ENCODE measurements around the gene NFIX. TPM values are rescaled to one million over a fixed set of nuclear protein-coding genes. Genes with fewer than 3 reads are reported as not detected.

The NFIX gene
- total and polyA plus RNA-seq, 2 donors (not counting 1 experiment from before 2014, with no cell fraction given) = 35.7 to 74.8 TPM

- Histone ChIP-seq H3K27ac (ENCODE audit: insufficient read depth, low read length) (peak overlapping the region; percentile 24), H4K20me1 (ENCODE audit: control insufficient read depth, extremely low read depth, insufficient read depth, low read length) (no peaks in the 10 kb centered on the region), H3K4me2 (ENCODE audit: extremely low read depth, insufficient read depth, low read length) (no peak overlapping the region), H3K36me3 (ENCODE audit: control insufficient read depth, insufficient read depth, low read length) (peaks cover 44% of the 10 kb centered on the region), H3K9me3 (ENCODE audit: control insufficient read depth, insufficient read depth, low read depth, low read length) (no peaks in the 10 kb centered on the region), H2AFZ (ENCODE audit: low read length) (no peak overlapping the region), H3K4me3 (replicated peaks in 1 of 4; ENCODE audit: control extremely low read depth in 1 of 4, insufficient read depth in 1 of 4, low read depth in 3 of 4, low read length in 4 of 4) (no peak overlapping the region), H3K79me2 (ENCODE audit: control insufficient read depth, insufficient read depth, low read length) (peaks cover 39% of the 10 kb centered on the region), H3K27me3 (ENCODE audit: control insufficient read depth, insufficient read depth, low read length) (no peaks in the 10 kb centered on the region), H3K4me1 (ENCODE audit: control insufficient read depth, extremely low read depth, insufficient read depth, low read length) (peaks cover 15% of the 10 kb centered on the region), H3K9ac (ENCODE audit: insufficient read depth, low read length) (no peak overlapping the region)
- TF ChIP-seq EZH2 (IDR thresholded peaks at IDR 0.05; ENCODE audit: low read length, missing control alignments) (no peak), CTCF (conservative IDR thresholded peaks at IDR 0.05 in 1 of 2, IDR thresholded peaks at IDR 0.05 in 1 of 2; ENCODE audit: low read depth in 1 of 2, low read length in 2 of 2) (no peak)
- no peak for DNase-seq (ENCODE audit: low read depth in 2 of 2)
Measured at GRCh38 chr19:12947702-12948611, 47.3 kb upstream of the NFIX start.

GRCh38 chr19:12948612-12949362, 46.5 kb upstream of the NFIX start:
- H3K4me2 ChIP-seq (ENCODE audit: extremely low read depth, insufficient read depth, low read length) = no peak overlapping the region
- H3K79me2 ChIP-seq (ENCODE audit: control insufficient read depth, insufficient read depth, low read length) = peaks cover 36% of the 10 kb centered on the region
- peak overlapping the region; percentile 24 for H3K27ac ChIP-seq (ENCODE audit: insufficient read depth, low read length)
- no peak overlapping the region for H2AFZ ChIP-seq (ENCODE audit: low read length)
- no peaks in the 10 kb centered on the region for H3K27me3 ChIP-seq (ENCODE audit: control insufficient read depth, insufficient read depth, low read length)
- H3K9ac ChIP-seq (ENCODE audit: insufficient read depth, low read length) = no peak overlapping the region
- peaks cover 40% of the 10 kb centered on the region for H3K36me3 ChIP-seq (ENCODE audit: control insufficient read depth, insufficient read depth, low read length)
- peaks cover 20% of the 10 kb centered on the region for H3K4me1 ChIP-seq (ENCODE audit: control insufficient read depth, extremely low read depth, insufficient read depth, low read length)
- no peak overlapping the region for H3K4me3 ChIP-seq (replicated peaks in 1 of 4; ENCODE audit: control extremely low read depth in 1 of 4, insufficient read depth in 1 of 4, low read depth in 3 of 4, low read length in 4 of 4)
- DNase-seq (ENCODE audit: low read depth in 2 of 2) = no peak
- no peaks in the 10 kb centered on the region for H3K9me3 ChIP-seq (ENCODE audit: control insufficient read depth, insufficient read depth, low read depth, low read length)
- TF ChIP-seq EZH2 (IDR thresholded peaks at IDR 0.05; ENCODE audit: low read length, missing control alignments) (no peak), CTCF (conservative IDR thresholded peaks at IDR 0.05 in 1 of 2, IDR thresholded peaks at IDR 0.05 in 1 of 2; ENCODE audit: low read depth in 1 of 2, low read length in 2 of 2) (no peak)
- H4K20me1 ChIP-seq (ENCODE audit: control insufficient read depth, extremely low read depth, insufficient read depth, low read length) = no peaks in the 10 kb centered on the region
